ENCODE data around the gene FCN1.
A peak's percentile ranks its signal among the peaks of the same experiment; 100 is the strongest.

DNA sequence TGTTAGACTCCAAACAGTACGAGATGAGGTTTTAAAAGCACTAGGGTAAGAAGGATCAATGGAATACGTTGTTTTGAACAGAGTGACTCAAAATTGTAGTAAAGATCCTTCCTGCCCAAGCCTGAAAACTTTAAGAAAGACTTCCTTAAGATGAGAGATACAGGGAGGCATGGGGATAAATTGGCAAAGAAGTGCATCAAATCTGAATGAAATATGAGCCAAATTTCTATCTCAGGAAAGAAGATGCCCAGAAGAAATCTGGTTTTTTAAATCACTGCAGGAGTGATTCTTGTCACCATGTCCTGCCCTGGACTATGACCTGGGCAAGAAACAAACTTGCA, 22.2 kb downstream of the FCN1 start:
- TF ChIP-seq KDM1A (IDR thresholded peaks at IDR 0.05) (peak; percentile 45 to 51), EGR1 (conservative IDR thresholded peaks at IDR 0.05) (no peak), ZNF24 (IDR thresholded peaks at IDR 0.05) (no peak), CAMTA2 (CRISPR knock-in tag; conservative IDR thresholded peaks at IDR 0.05) (no peak), EZH2 (IDR thresholded peaks at IDR 0.05; ENCODE audit: borderline replicate concordance, low read depth, low read length) (no peak), GATA2 (CRISPR knock-in tag; IDR thresholded peaks at IDR 0.05) (no peak), MTF1 (CRISPR knock-in tag; IDR thresholded peaks at IDR 0.05; ENCODE audit: borderline replicate concordance) (no peak), SRSF3 (IDR thresholded peaks at IDR 0.05; ENCODE audit: insufficient read depth, low read length) (no peak), CREB1 (IDR thresholded peaks at IDR 0.05) (no peak), CREB1 (CRISPR knock-in tag; IDR thresholded peaks at IDR 0.05) (no peak)
- TF ChIP-seq, protein P1, sequence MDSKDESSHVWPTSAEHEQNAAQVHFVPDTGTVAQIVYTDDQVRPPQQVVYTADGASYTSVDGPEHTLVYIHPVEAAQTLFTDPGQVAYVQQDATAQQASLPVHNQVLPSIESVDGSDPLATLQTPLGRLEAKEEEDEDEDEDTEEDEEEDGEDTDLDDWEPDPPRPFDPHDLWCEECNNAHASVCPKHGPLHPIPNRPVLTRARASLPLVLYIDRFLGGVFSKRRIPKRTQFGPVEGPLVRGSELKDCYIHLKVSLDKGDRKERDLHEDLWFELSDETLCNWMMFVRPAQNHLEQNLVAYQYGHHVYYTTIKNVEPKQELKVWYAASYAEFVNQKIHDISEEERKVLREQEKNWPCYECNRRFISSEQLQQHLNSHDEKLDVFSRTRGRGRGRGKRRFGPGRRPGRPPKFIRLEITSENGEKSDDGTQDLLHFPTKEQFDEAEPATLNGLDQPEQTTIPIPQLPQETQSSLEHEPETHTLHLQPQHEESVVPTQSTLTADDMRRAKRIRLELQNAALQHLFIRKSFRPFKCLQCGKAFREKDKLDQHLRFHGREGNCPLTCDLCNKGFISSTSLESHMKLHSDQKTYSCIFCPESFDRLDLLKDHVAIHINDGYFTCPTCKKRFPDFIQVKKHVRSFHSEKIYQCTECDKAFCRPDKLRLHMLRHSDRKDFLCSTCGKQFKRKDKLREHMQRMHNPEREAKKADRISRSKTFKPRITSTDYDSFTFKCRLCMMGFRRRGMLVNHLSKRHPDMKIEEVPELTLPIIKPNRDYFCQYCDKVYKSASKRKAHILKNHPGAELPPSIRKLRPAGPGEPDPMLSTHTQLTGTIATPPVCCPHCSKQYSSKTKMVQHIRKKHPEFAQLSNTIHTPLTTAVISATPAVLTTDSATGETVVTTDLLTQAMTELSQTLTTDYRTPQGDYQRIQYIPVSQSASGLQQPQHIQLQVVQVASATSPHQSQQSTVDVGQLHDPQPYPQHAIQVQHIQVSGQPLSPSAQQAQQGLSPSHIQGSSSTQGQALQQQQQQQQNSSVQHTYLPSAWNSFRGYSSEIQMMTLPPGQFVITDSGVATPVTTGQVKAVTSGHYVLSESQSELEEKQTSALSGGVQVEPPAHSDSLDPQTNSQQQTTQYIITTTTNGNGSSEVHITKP (IDR thresholded peaks at IDR 0.05; ENCODE audit: partially characterized antibody): no peak
- TF ChIP-seq, protein P2, sequence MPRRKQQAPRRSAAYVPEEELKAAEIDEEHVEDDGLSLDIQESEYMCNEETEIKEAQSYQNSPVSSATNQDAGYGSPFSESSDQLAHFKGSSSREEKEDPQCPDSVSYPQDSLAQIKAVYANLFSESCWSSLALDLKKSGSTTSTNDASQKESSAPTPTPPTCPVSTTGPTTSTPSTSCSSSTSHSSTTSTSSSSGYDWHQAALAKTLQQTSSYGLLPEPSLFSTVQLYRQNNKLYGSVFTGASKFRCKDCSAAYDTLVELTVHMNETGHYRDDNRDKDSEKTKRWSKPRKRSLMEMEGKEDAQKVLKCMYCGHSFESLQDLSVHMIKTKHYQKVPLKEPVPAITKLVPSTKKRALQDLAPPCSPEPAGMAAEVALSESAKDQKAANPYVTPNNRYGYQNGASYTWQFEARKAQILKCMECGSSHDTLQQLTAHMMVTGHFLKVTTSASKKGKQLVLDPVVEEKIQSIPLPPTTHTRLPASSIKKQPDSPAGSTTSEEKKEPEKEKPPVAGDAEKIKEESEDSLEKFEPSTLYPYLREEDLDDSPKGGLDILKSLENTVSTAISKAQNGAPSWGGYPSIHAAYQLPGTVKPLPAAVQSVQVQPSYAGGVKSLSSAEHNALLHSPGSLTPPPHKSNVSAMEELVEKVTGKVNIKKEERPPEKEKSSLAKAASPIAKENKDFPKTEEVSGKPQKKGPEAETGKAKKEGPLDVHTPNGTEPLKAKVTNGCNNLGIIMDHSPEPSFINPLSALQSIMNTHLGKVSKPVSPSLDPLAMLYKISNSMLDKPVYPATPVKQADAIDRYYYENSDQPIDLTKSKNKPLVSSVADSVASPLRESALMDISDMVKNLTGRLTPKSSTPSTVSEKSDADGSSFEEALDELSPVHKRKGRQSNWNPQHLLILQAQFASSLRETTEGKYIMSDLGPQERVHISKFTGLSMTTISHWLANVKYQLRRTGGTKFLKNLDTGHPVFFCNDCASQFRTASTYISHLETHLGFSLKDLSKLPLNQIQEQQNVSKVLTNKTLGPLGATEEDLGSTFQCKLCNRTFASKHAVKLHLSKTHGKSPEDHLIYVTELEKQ (CRISPR knock-in tag; IDR thresholded peaks at IDR 0.05): no peak
- TF ChIP-seq, protein P3, sequence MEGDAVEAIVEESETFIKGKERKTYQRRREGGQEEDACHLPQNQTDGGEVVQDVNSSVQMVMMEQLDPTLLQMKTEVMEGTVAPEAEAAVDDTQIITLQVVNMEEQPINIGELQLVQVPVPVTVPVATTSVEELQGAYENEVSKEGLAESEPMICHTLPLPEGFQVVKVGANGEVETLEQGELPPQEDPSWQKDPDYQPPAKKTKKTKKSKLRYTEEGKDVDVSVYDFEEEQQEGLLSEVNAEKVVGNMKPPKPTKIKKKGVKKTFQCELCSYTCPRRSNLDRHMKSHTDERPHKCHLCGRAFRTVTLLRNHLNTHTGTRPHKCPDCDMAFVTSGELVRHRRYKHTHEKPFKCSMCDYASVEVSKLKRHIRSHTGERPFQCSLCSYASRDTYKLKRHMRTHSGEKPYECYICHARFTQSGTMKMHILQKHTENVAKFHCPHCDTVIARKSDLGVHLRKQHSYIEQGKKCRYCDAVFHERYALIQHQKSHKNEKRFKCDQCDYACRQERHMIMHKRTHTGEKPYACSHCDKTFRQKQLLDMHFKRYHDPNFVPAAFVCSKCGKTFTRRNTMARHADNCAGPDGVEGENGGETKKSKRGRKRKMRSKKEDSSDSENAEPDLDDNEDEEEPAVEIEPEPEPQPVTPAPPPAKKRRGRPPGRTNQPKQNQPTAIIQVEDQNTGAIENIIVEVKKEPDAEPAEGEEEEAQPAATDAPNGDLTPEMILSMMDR (IDR thresholded peaks at IDR 0.05 in 2 of 3, conservative IDR thresholded peaks at IDR 0.05 in 1 of 3; ENCODE audit: insufficient read depth in 2 of 3, low read depth in 1 of 3, low read length in 3 of 3): no peak
- TF ChIP-seq, protein P4, sequence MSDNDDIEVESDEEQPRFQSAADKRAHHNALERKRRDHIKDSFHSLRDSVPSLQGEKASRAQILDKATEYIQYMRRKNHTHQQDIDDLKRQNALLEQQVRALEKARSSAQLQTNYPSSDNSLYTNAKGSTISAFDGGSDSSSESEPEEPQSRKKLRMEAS (CRISPR knock-in tag; IDR thresholded peaks at IDR 0.05): no peak
- TF ChIP-seq, protein P5, sequence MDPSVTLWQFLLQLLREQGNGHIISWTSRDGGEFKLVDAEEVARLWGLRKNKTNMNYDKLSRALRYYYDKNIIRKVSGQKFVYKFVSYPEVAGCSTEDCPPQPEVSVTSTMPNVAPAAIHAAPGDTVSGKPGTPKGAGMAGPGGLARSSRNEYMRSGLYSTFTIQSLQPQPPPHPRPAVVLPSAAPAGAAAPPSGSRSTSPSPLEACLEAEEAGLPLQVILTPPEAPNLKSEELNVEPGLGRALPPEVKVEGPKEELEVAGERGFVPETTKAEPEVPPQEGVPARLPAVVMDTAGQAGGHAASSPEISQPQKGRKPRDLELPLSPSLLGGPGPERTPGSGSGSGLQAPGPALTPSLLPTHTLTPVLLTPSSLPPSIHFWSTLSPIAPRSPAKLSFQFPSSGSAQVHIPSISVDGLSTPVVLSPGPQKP (CRISPR knock-in tag; IDR thresholded peaks at IDR 0.05): no peak
